ENCODE results near the gene SEC14L3. TPM values are rescaled to one million over a fixed set of nuclear protein-coding genes. Genes with fewer than 3 reads are reported as not detected.

SEC14L3 gene
- total and polyA plus RNA-seq, 10 of the 15 experiments (the other 5 are each of a cell fraction or from before 2014, with no cell fraction given) = 0.03 TPM; not detected in 9

DNA sequence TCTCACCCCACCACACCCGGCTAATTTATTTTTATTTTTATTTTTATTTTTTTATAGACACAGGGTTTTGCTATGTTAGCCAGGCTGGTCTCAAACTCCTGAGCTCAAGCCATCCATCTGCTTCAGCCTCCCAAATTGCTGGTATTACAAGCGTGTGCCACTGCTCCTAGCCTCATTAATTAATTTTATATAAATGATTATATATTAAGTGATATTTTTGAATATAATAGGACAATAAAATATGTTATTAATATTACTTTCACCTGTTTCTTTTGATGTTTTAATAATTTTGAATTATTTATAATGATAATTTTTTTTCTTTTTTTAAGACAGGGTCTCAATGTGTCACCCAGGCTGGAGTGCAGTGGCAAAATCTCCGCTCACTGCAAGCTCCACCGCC, 35.9 kb upstream of the SEC14L3 start:
- FAIRE-seq (no peak), DNase-seq (ENCODE audit: low read depth, low spot score) (no peak), ATAC-seq (no peak)
- no peaks in the 10 kb centered on the region for H3K79me2 ChIP-seq (ENCODE audit: control insufficient read depth, insufficient read depth, low read length)
- ChIA-PET CTCF (no interaction called here), POLR2A (interaction anchor here (0.6 kb wide), 1 partner anchor 60 kb away, joined by 4 read pairs; no protein-coding TSS in a partner anchor), SMC1A (ENCODE audit: uncharacterized antibody, unreplicated experiment) (no interaction called here), RAD21 (ENCODE audit: unreplicated experiment) (no interaction called here)
- BruUV-seq (replicated peaks) = no TSS peak
- intact Hi-C loops (cut with micrococcal nuclease; ENCODE audit: unreplicated experiment) = no loop called here
- TF ChIP-seq, protein P1, sequence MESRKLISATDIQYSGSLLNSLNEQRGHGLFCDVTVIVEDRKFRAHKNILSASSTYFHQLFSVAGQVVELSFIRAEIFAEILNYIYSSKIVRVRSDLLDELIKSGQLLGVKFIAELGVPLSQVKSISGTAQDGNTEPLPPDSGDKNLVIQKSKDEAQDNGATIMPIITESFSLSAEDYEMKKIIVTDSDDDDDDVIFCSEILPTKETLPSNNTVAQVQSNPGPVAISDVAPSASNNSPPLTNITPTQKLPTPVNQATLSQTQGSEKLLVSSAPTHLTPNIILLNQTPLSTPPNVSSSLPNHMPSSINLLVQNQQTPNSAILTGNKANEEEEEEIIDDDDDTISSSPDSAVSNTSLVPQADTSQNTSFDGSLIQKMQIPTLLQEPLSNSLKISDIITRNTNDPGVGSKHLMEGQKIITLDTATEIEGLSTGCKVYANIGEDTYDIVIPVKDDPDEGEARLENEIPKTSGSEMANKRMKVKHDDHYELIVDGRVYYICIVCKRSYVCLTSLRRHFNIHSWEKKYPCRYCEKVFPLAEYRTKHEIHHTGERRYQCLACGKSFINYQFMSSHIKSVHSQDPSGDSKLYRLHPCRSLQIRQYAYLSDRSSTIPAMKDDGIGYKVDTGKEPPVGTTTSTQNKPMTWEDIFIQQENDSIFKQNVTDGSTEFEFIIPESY (IDR thresholded peaks at IDR 0.05) = no peak
- TF ChIP-seq, protein P2, sequence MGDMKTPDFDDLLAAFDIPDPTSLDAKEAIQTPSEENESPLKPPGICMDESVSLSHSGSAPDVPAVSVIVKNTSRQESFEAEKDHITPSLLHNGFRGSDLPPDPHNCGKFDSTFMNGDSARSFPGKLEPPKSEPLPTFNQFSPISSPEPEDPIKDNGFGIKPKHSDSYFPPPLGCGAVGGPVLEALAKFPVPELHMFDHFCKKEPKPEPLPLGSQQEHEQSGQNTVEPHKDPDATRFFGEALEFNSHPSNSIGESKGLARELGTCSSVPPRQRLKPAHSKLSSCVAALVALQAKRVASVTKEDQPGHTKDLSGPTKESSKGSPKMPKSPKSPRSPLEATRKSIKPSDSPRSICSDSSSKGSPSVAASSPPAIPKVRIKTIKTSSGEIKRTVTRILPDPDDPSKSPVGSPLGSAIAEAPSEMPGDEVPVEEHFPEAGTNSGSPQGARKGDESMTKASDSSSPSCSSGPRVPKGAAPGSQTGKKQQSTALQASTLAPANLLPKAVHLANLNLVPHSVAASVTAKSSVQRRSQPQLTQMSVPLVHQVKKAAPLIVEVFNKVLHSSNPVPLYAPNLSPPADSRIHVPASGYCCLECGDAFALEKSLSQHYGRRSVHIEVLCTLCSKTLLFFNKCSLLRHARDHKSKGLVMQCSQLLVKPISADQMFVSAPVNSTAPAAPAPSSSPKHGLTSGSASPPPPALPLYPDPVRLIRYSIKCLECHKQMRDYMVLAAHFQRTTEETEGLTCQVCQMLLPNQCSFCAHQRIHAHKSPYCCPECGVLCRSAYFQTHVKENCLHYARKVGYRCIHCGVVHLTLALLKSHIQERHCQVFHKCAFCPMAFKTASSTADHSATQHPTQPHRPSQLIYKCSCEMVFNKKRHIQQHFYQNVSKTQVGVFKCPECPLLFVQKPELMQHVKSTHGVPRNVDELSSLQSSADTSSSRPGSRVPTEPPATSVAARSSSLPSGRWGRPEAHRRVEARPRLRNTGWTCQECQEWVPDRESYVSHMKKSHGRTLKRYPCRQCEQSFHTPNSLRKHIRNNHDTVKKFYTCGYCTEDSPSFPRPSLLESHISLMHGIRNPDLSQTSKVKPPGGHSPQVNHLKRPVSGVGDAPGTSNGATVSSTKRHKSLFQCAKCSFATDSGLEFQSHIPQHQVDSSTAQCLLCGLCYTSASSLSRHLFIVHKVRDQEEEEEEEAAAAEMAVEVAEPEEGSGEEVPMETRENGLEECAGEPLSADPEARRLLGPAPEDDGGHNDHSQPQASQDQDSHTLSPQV (IDR thresholded peaks at IDR 0.05) = no peak
- TF ChIP-seq BMI1 (IDR thresholded peaks at IDR 0.05; ENCODE audit: borderline replicate concordance) = no peak
- TF ChIP-seq, protein P3, sequence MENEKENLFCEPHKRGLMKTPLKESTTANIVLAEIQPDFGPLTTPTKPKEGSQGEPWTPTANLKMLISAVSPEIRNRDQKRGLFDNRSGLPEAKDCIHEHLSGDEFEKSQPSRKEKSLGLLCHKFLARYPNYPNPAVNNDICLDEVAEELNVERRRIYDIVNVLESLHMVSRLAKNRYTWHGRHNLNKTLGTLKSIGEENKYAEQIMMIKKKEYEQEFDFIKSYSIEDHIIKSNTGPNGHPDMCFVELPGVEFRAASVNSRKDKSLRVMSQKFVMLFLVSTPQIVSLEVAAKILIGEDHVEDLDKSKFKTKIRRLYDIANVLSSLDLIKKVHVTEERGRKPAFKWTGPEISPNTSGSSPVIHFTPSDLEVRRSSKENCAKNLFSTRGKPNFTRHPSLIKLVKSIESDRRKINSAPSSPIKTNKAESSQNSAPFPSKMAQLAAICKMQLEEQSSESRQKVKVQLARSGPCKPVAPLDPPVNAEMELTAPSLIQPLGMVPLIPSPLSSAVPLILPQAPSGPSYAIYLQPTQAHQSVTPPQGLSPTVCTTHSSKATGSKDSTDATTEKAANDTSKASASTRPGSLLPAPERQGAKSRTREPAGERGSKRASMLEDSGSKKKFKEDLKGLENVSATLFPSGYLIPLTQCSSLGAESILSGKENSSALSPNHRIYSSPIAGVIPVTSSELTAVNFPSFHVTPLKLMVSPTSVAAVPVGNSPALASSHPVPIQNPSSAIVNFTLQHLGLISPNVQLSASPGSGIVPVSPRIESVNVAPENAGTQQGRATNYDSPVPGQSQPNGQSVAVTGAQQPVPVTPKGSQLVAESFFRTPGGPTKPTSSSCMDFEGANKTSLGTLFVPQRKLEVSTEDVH (IDR thresholded peaks at IDR 0.05; ENCODE audit: low read depth, partially characterized antibody) = no peak
- TF ChIP-seq MTA2 (IDR thresholded peaks at IDR 0.05; ENCODE audit: low read depth) = no peak
- TF ChIP-seq, protein P4, sequence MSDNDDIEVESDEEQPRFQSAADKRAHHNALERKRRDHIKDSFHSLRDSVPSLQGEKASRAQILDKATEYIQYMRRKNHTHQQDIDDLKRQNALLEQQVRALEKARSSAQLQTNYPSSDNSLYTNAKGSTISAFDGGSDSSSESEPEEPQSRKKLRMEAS (IDR thresholded peaks at IDR 0.05; ENCODE audit: low read depth, low read length) = no peak
- H3K4me2 ChIP-seq (ENCODE audit: control insufficient read depth, insufficient read depth) = no peak overlapping the region
- no peak overlapping the region for H3K4me3 ChIP-seq
- no peak overlapping the region for H3K9ac ChIP-seq (ENCODE audit: control insufficient read depth, insufficient read depth, low read length)
- H3K36me3 ChIP-seq (ENCODE audit: control insufficient read depth in 2 of 2, insufficient read depth in 2 of 2, low read length in 1 of 2) = no peaks in the 10 kb centered on the region
- H2AFZ ChIP-seq (ENCODE audit: control insufficient read depth, low read depth, low read length) = no peak overlapping the region
- no peaks in the 10 kb centered on the region for H4K20me1 ChIP-seq (ENCODE audit: control insufficient read depth, insufficient read depth)
- H3K27me3 ChIP-seq (replicated peaks in 1 of 2; ENCODE audit: control insufficient read depth in 2 of 2, insufficient read depth in 2 of 2, low read length in 1 of 2) = peaks cover 0 to 2% of the 10 kb centered on the region in 2 experiments; a peak in 1 of 4 replicates
- in situ Hi-C loops (cut with MboI) = no loop called here
- H3K4me1 ChIP-seq (ENCODE audit: control insufficient read depth, insufficient read depth, low read length) = no peaks in the 10 kb centered on the region
- no peaks in the 10 kb centered on the region for H3K9me3 ChIP-seq (replicated peaks; ENCODE audit: control insufficient read depth, insufficient read depth, low read length)
- 14% methylated on average over 4 of the region's 4 CpGs for WGBS (ENCODE audit: insufficient coverage, insufficient replicate concordance, low lambda C conversion rate, missing lambda C conversion rate)
- no peak overlapping the region for H3K27ac ChIP-seq (ENCODE audit: control insufficient read depth, insufficient read depth)

Data from GM12878 (cell line).